Karpas-422 (cell line): ENCODE data around the gene ANKRD65. TPM values are rescaled to one million over a fixed set of nuclear protein-coding genes. Genes with fewer than 3 reads are reported as not detected.
"Not testable (repeated sequence)": the region's sequence is repeated elsewhere in the genome, so short reads cannot be mapped to it uniquely, and the experiment has no call there.

Experiments
- DNase-seq: peaks from one replicate; pipeline ENCODE4 v3.0.0-alpha.2; 2015
- H2AFZ ChIP-seq: fragments of 200-600 bp; sonication (generic); 2 replicates; pipeline ENCODE4 v1.6.1; 2014; ENCODE audit warnings: antibody characterized with exemption, low read length, mixed read lengths
- H3K27ac ChIP-seq: fragments of 200-600 bp; sonication (generic); 2 replicates; pipeline ENCODE4 v1.5.1; 2014; ENCODE audit warnings: mild to moderate bottlenecking, low read length, moderate library complexity
- H3K27me3 ChIP-seq: fragments of 200-600 bp; sonication (generic); 2 replicates; pipeline ENCODE4 v1.6.1; 2014; ENCODE audit warnings: low read length, mixed read lengths
- H3K36me3 ChIP-seq: fragments of 200-600 bp; sonication (generic); 2 replicates; pipeline ENCODE4 v1.6.1; 2014; ENCODE audit warnings: low read length, mixed read lengths; ENCODE audit not compliant: insufficient read depth
- H3K4me1 ChIP-seq: fragments of 200-600 bp; sonication (generic); 2 replicates; pipeline ENCODE4 v1.6.1; 2014; ENCODE audit warnings: mild to moderate bottlenecking, low read length, mixed read lengths
- H3K4me2 ChIP-seq: fragments of 200-600 bp; sonication (generic); 2 replicates; pipeline ENCODE4 v1.6.1; 2014; ENCODE audit warnings: low read length, low read depth, mild to moderate bottlenecking; ENCODE audit not compliant: poor library complexity, severe bottlenecking
- H3K4me3 ChIP-seq: fragments of 200-600 bp; sonication (generic); 2 replicates; pipeline ENCODE4 v1.5.1; 2014; ENCODE audit warnings: mild to moderate bottlenecking, antibody characterized with exemption, low read length, mixed read lengths
- H3K79me2 ChIP-seq: fragments of 200-600 bp; sonication (generic); 2 replicates; pipeline ENCODE4 v1.6.1; 2014; ENCODE audit warnings: mild to moderate bottlenecking, low read length, mixed read lengths
- H3K9ac ChIP-seq: fragments of 200-600 bp; sonication (generic); 2 replicates; pipeline ENCODE4 v1.6.0; 2014; ENCODE audit warnings: low read length
- H3K9me2 ChIP-seq: fragments of 200-600 bp; sonication (generic), shearing (Covaris generic); replicated peaks from 2 replicates; pipeline ENCODE4 v1.6.0; 2014; ENCODE audit warnings: mild to moderate bottlenecking, low read length, moderate library complexity; ENCODE audit not compliant: insufficient read depth
- H3K9me3 ChIP-seq: fragments of 300-700, 200-600 bp; sonication (generic); 2 replicates; pipeline ENCODE4 v1.6.1; 2014; ENCODE audit warnings: low read length, mixed read lengths
- H4K20me1 ChIP-seq: fragments of 200-600 bp; sonication (generic); 2 replicates; pipeline ENCODE4 v1.6.1; 2014; ENCODE audit warnings: mild to moderate bottlenecking, antibody characterized with exemption, low read length, low read depth; ENCODE audit not compliant: insufficient read depth
- total RNA-seq: library from RNA; depleted of rRNA; stranded (reverse); fragments of >200 nt; shearing (Covaris generic); gene quantifications from 2 replicates; pipeline ENCODE4 v1.2.3, GENCODE V29; 2014; ENCODE audit warnings: low replicate concordance

ANKRD65 gene
- total RNA-seq, 1 experiment from 2014 or later: not detected

DNA sequence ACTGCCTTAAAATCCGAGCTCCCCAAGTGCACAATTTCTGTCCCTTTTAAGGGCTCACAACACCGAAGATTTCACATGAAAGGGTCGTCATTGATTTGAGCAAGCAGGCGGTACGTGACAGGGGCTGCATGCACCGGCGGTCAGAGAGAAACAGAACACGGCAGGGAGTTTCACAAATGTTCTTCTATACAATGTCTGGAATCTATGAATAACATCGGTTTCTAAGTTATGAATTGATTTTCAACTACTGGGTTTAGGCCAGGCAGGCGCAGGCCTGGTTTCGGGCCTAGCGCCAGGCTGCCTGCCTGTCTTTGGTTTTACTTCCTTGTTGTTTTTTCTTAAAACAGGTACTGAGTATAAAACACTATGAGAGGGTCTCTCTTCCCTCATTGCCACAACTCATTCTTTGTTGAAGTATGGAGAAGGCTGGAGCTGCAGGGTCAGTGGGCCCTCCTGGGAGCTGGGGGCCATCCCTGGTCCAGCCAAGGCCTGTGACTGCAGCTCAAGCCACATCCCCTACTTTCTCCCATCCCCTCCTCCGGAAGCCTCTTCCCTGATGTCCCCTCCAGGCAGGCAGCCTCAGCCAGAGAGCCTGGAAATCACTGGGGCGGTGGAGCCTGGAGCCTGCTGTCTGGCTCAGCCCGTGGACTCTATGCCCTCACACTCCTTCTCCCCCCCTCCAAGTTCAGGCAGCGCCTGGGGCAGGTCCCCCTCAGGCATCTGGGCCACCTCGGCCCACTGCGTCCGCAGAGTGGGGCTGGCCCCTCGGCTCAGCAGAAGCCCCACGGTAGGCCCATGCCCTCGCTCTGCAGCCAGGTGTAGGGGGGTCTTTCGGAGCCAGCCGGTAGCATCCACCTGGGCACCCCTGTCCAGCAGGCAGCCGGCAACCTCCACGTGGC lies 2.4 kb downstream of the ANKRD65 start:
- H3K36me3 ChIP-seq: no peaks in the 10 kb centered on the region
- no peak overlapping the region for H2AFZ ChIP-seq
- no peak overlapping the region for H3K4me2 ChIP-seq
- no peaks in the 10 kb centered on the region for H3K9me3 ChIP-seq
- no peaks in the 10 kb centered on the region for H3K79me2 ChIP-seq
- H3K9me2 ChIP-seq: no peaks in the 10 kb centered on the region
- H4K20me1 ChIP-seq: no peaks in the 10 kb centered on the region
- no peak overlapping the region for H3K27ac ChIP-seq
- H3K4me1 ChIP-seq: no peaks in the 10 kb centered on the region
- no peak overlapping the region for H3K9ac ChIP-seq
- no peak for DNase-seq
- no peaks in the 10 kb centered on the region for H3K27me3 ChIP-seq
- H3K4me3 ChIP-seq: no peak overlapping the region

DNA sequence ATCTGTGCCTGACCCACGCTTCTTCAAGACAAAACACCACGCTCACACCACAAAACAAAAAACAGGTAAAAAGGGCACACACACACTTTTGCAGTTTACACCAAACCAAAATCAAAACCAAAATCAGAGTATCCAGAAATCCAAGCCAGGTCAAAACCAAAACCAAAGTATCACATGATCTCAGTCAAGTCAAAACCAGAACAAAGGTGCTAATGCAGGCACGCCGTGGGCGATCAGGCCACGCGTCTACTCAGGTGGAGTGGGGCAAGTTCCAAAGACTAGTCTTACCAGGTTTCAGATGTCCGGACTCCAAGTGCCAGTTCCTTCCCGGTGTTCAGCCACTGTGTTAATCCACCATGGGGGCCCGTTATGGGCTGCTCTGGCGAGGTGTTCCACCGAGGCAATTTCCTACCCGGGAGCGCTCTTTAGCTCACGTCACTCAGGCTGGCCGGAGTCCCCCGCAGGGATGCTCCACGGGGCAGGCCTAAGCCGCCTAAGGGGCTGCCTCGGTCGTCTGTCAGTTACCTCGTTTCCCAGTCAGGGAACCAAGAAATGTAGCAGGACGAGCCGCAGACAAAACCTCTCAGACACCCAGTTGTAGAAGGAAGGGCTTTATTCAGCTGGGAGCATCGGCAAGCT lies 3.1 kb downstream of the ANKRD65 start:
- not testable (repeated sequence) for H4K20me1 ChIP-seq, H3K9ac ChIP-seq, H3K9me3 ChIP-seq, H3K9me2 ChIP-seq, H3K36me3 ChIP-seq, DNase-seq, H3K79me2 ChIP-seq, H3K4me1 ChIP-seq, H3K27me3 ChIP-seq, H3K4me3 ChIP-seq, H3K4me2 ChIP-seq, H2AFZ ChIP-seq, H3K27ac ChIP-seq

DNA sequence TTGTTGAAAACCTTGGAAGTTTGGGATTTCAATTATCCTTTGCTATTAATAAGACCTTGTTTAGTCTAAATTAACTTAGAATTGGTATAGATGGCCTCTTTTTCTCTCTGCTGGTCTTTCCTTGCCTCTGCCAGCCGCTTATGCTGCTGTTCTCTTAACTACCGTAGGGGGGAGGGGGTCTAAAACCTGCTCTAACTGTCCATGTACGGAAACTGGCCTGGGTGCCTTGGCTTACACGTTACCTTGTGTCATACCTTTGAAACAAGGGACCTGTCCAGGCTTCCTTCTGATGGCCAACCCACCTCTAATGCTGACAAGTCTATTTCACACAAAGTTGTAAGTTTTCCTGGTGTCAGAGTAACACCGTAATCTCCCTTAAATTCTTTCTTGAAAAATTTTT lies 3.7 kb downstream of the ANKRD65 start:
- not testable (repeated sequence) for H3K27me3 ChIP-seq, H3K27ac ChIP-seq, H3K4me3 ChIP-seq

DNA sequence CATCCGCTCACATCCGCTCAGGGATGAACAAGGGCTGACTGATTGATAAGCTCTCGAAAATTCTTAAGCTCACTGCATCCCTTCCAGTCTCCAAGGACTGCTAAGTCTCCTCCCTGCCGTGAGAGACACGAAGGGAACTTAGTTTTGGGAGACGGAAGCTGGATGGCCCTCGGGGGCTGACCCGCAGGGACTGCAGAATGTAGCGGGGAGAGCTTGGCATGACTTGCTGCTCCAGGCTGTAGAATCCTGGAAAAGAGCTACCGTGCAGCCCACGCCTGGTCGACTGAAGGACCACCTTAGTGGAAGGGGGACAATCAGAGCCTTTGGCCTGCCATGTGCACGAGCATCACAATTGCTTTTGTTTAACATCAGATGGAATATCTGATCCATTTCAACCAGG lies 5.3 kb downstream of the ANKRD65 start:
- no peak for DNase-seq
- H3K9me3 ChIP-seq: no peaks in the 10 kb centered on the region
- no peaks in the 10 kb centered on the region for H3K36me3 ChIP-seq
- H3K4me3 ChIP-seq: no peak overlapping the region
- no peak overlapping the region for H3K4me2 ChIP-seq
- no peaks in the 10 kb centered on the region for H3K27me3 ChIP-seq
- no peak overlapping the region for H3K9ac ChIP-seq
- no peaks in the 10 kb centered on the region for H3K9me2 ChIP-seq
- H3K27ac ChIP-seq: no peak overlapping the region
- H3K79me2 ChIP-seq: no peaks in the 10 kb centered on the region
- H4K20me1 ChIP-seq: no peaks in the 10 kb centered on the region
- H2AFZ ChIP-seq: no peak overlapping the region
- H3K4me1 ChIP-seq: no peaks in the 10 kb centered on the region

More for the DNA sequence above, 3.7 kb downstream of the ANKRD65 start:
- not testable (repeated sequence) for H3K36me3 ChIP-seq, H3K4me1 ChIP-seq, H3K9ac ChIP-seq, H2AFZ ChIP-seq, H3K9me2 ChIP-seq, DNase-seq, H4K20me1 ChIP-seq, H3K4me2 ChIP-seq, H3K9me3 ChIP-seq, H3K79me2 ChIP-seq

DNA sequence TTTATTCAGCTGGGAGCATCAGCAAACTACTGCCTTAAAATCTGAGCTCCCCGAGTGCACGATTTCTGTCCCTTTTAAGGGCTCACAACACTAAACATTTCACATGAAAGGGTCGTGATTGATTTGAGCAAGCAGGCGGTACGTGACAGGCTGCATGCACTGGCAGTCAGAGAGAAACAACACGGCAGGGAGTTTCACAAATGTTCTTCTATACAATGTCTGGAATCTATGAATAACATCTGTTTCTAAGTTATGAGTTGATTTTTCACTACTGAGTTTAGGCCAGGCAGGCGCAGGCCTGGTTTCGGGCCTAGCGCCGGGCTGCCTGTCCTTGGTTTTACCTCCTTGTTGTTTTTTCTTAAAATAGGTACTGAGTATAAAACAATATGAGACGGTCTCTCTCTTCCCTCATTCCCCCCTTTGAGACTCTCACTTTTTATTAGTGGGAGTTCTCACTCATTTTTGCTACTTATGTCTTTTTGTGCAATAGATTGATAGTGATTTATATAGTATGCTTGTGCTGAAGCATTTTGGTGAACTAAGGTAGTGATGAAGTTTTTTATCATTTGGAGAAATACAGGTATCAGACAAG lies 8.7 kb downstream of the ANKRD65 start:
- not testable (repeated sequence) for H3K9me2 ChIP-seq, H3K4me1 ChIP-seq, H3K4me2 ChIP-seq, H2AFZ ChIP-seq, H3K9ac ChIP-seq, DNase-seq, H3K4me3 ChIP-seq, H3K27me3 ChIP-seq, H3K9me3 ChIP-seq, H3K27ac ChIP-seq, H3K36me3 ChIP-seq
- H4K20me1 ChIP-seq: peaks cover 17% of the 10 kb centered on the region; the same call in 1 of the 2 replicates
- H3K79me2 ChIP-seq: peaks cover 17% of the 10 kb centered on the region

DNA sequence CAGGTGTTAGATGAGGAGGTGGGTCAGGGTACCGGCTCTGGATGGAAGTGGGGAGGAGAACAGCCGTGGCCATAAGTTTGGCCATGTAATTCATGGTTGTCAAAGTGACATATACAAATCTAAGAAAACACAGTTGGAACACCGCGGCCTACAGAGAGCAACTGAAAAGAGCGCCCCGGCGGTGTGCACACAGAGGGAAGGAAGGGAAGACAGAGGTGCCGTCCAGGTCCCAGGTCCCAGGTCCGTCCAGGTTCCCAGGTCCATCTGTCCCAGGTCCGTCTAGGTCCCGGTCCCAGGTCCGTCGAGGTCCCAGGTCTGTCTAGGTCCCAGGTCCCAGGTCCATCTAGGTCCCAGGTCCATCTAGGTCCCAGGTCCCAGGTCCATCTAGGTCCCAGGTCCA lies 9.4 kb downstream of the ANKRD65 start:
- Histone ChIP-seq H3K4me2 (no peak overlapping the region), H3K36me3 (no peaks in the 10 kb centered on the region; the same call in 1 of the 2 replicates), H3K9me3 (no peaks in the 10 kb centered on the region), H3K4me3 (no peak overlapping the region), H2AFZ (no peak overlapping the region), H4K20me1 (peaks cover 17% of the 10 kb centered on the region; the same call in 1 of the 2 replicates), H3K27ac (no peak overlapping the region), H3K9ac (no peak overlapping the region), H3K9me2 (no peaks in the 10 kb centered on the region), H3K79me2 (peaks cover 25% of the 10 kb centered on the region), H3K27me3 (no peaks in the 10 kb centered on the region), H3K4me1 (peaks cover 9% of the 10 kb centered on the region)
- no peak for DNase-seq

DNA sequence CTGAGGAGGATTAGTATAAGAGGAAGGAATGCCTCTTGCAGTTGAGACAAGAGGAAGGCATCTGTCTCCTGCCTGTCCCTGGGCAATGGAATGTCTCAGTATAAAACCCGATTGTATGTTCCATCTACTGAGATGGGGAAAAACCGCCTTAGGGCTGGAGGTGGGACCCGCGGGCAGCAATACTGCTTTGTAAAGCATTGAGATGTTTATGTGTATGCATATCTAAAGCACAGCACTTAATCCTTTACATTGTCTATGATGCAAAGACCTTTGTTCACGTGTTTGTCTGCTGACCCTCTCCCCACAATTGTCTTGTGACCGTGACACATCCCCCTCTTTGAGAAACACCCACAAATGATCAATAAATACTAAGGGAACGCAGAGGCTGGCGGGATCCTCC lies 10.8 kb downstream of the ANKRD65 start:
- not testable (repeated sequence) for DNase-seq, H3K27me3 ChIP-seq, H3K9me2 ChIP-seq, H3K4me3 ChIP-seq, H3K4me2 ChIP-seq, H3K36me3 ChIP-seq, H3K9ac ChIP-seq, H2AFZ ChIP-seq, H3K27ac ChIP-seq, H3K9me3 ChIP-seq
- Histone ChIP-seq H3K4me1 (peaks cover 21% of the 10 kb centered on the region), H3K79me2 (peaks cover 38% of the 10 kb centered on the region), H4K20me1 (peaks cover 17% of the 10 kb centered on the region; the same call in 1 of the 2 replicates)

DNA sequence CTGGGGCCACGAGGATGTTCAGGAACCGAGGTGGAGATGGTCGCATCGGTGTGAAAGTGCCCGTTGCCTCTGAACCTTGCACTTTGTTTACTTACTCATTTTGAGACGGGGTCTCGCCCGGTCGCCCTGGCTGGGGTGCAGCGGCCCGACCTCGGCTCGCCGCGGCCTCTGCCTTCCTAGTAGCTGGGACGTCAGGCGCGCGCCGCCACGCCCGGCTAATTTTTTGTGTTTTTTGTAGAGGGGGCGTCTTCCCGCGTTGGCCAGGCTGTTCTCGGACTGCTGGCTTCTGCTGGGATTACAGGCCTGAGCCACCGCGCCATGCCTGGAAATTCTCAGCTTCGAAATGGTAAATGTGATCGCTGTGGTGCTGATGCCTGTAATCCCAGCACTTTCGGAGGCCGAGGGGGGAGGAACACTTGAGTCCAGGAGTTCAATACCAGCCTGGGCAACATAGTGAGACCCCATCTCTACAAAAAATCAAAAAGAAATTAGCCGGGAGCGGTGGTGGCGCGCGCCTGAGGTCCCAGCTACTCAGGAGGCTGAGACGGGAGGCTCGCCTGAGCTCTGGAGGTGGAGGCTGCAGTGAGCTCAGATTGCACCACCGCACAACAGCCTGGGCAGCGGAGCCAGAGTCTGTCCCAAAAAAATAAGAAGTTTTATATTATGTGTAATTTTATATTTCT lies 13.3 kb downstream of the ANKRD65 start:
- H3K4me2 ChIP-seq: peak overlapping the region; percentile 94
- DNase-seq: peak; percentile 62

More for the DNA sequence above, 13.3 kb downstream of the ANKRD65 start:
- H3K9me2 ChIP-seq: no peaks in the 10 kb centered on the region
- H3K27ac ChIP-seq: peak overlapping the region; percentile 2; the same call in 1 of the 2 replicates
- peaks cover 45% of the 10 kb centered on the region for H3K79me2 ChIP-seq
- H3K27me3 ChIP-seq: no peaks in the 10 kb centered on the region
- H3K9ac ChIP-seq: peak overlapping the region; percentile 95
- peaks cover 17% of the 10 kb centered on the region; the same call in 1 of the 2 replicates for H4K20me1 ChIP-seq
- H3K9me3 ChIP-seq: no peaks in the 10 kb centered on the region
- H2AFZ ChIP-seq: no peak overlapping the region
- peak overlapping the region; percentile 82 for H3K4me3 ChIP-seq
- peaks cover 23% of the 10 kb centered on the region for H3K4me1 ChIP-seq
- H3K36me3 ChIP-seq: peaks cover 20% of the 10 kb centered on the region
